ENCODE data around the gene ZNF316.

Gene ZNF316

GRCh38 chr7:6600093-6600492 lies 37.0 kb upstream of the ZNF316 start:
- no peak for TF ChIP-seq FOXP2 (optimal IDR thresholded peaks at IDR 0.05; ENCODE audit: borderline replicate concordance, extremely low read depth, extremely low read length, insufficient read depth)
- TF ChIP-seq REST (IDR thresholded peaks at IDR 0.05; ENCODE audit: insufficient read depth in 1 of 2, low read depth in 2 of 2, low read length in 2 of 2) = no peak
- no peak for TF ChIP-seq POLR2AphosphoS5 (IDR thresholded peaks at IDR 0.05; ENCODE audit: low read depth, low read length)
- no peak for TF ChIP-seq SIN3A (IDR thresholded peaks at IDR 0.05; ENCODE audit: borderline replicate concordance, insufficient read depth, low read length)
- no peak for TF ChIP-seq TAF1 (IDR thresholded peaks at IDR 0.05; ENCODE audit: borderline replicate concordance, insufficient read depth, low read length)

- TF ChIP-seq SIN3A (IDR thresholded peaks at IDR 0.05; ENCODE audit: borderline replicate concordance, insufficient read depth, low read length) (no peak), REST (IDR thresholded peaks at IDR 0.05; ENCODE audit: insufficient read depth in 1 of 2, low read depth in 2 of 2, low read length in 2 of 2) (no peak), FOXP2 (optimal IDR thresholded peaks at IDR 0.05; ENCODE audit: borderline replicate concordance, extremely low read depth, extremely low read length, insufficient read depth) (no peak), POLR2AphosphoS5 (IDR thresholded peaks at IDR 0.05; ENCODE audit: low read depth, low read length) (no peak), TAF1 (IDR thresholded peaks at IDR 0.05; ENCODE audit: borderline replicate concordance, insufficient read depth, low read length) (no peak)
Measured at GRCh38 chr7:6604458-6604857, 32.7 kb upstream of the ZNF316 start.

GRCh38 chr7:6606866-6607583 lies 30.1 kb upstream of the ZNF316 start:
- no peak for TF ChIP-seq FOXP2 (optimal IDR thresholded peaks at IDR 0.05; ENCODE audit: borderline replicate concordance, extremely low read depth, extremely low read length, insufficient read depth)
- TF ChIP-seq SIN3A (IDR thresholded peaks at IDR 0.05; ENCODE audit: borderline replicate concordance, insufficient read depth, low read length) = no peak
- TF ChIP-seq POLR2AphosphoS5 (IDR thresholded peaks at IDR 0.05; ENCODE audit: low read depth, low read length) = no peak
- TF ChIP-seq TAF1 (IDR thresholded peaks at IDR 0.05; ENCODE audit: borderline replicate concordance, insufficient read depth, low read length) = no peak
- TF ChIP-seq REST (IDR thresholded peaks at IDR 0.05; ENCODE audit: insufficient read depth in 1 of 2, low read depth in 2 of 2, low read length in 2 of 2) = no peak

- TF ChIP-seq REST (IDR thresholded peaks at IDR 0.05; ENCODE audit: insufficient read depth in 1 of 2, low read depth in 2 of 2, low read length in 2 of 2) (no peak), TAF1 (IDR thresholded peaks at IDR 0.05; ENCODE audit: borderline replicate concordance, insufficient read depth, low read length) (no peak), POLR2AphosphoS5 (IDR thresholded peaks at IDR 0.05; ENCODE audit: low read depth, low read length) (no peak), FOXP2 (optimal IDR thresholded peaks at IDR 0.05; ENCODE audit: borderline replicate concordance, extremely low read depth, extremely low read length, insufficient read depth) (no peak), SIN3A (IDR thresholded peaks at IDR 0.05; ENCODE audit: borderline replicate concordance, insufficient read depth, low read length) (no peak)
Measured at GRCh38 chr7:6607651-6608051, 29.5 kb upstream of the ZNF316 start.
